ENCODE data around the gene ZKSCAN5. TPM values are rescaled to one million over a fixed set of nuclear protein-coding genes. Genes with fewer than 3 reads are reported as not detected.
A peak's percentile ranks its signal among the peaks of the same experiment; 100 is the strongest.
"Not testable (repeated sequence)": the region's sequence is repeated elsewhere in the genome, so short reads cannot be mapped to it uniquely, and the experiment has no call there.

ZKSCAN5 gene
- total RNA-seq, 1 experiment from 2014 or later = 19.5 TPM

DNA sequence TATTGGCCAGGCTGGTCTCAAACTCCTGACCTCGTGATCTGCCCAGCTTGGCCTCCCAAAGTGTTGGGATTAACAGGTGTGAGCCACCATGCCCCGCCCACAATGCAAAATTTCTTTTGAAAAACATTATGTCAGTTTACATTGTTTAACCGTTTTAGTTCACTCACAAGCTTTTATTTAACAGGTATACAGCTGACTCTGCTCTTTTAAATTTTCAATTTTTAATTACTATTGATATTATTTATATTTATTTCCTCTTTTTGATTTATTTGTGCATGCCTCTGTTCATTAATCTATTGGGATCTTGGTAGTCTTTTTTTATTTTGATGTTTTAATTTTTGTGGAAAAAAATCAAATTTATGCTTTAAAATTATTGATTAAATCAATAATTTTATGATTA, 16.9 kb downstream of the ZKSCAN5 start:
- H3K27me3 ChIP-seq = no peaks in the 10 kb centered on the region
- peaks cover 41% of the 10 kb centered on the region for H3K36me3 ChIP-seq
- no peak for DNase-seq
- no peaks in the 10 kb centered on the region for H3K4me1 ChIP-seq
- H3K4me3 ChIP-seq = no peak overlapping the region
- no peak overlapping the region for H3K27ac ChIP-seq
- H3K9me3 ChIP-seq (replicated peaks) = no peaks in the 10 kb centered on the region

DNA sequence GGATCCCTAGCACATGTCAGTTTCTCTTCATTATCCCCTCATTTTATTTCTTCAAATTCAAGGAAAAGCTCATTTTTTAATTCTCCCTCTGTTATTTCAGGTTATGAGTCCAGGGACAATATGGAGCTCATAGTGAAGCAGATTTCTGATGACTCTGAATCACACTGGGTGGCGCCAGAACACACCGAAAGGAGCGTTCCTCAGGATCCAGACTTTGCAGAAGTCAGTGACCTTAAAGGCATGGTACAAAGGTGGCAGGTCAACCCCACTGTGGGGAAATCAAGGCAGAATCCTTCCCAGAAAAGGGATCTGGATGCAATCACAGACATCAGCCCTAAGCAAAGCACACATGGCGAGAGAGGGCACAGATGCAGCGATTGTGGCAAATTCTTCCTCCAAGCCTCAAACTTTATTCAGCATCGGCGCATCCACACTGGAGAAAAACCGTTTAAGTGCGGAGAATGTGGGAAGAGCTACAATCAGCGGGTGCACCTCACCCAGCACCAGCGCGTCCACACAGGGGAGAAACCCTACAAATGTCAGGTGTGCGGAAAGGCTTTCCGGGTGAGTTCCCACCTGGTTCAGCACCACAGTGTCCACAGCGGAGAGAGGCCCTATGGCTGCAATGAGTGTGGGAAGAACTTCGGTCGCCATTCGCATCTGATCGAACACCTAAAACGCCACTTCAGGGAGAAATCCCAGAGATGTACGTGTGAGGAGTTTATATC, 21.4 kb downstream of the ZKSCAN5 start:
- H3K9me3 ChIP-seq (replicated peaks) = peaks cover 11% of the 10 kb centered on the region; the same call in 1 of the 2 replicates
- H3K36me3 ChIP-seq = peaks cover 64% of the 10 kb centered on the region
- peak in 1 of 2 experiments; percentile 18 for DNase-seq
- H3K4me3 ChIP-seq = no peak overlapping the region
- H3K4me1 ChIP-seq = no peaks in the 10 kb centered on the region
- H3K27ac ChIP-seq = no peak overlapping the region
- no peaks in the 10 kb centered on the region for H3K27me3 ChIP-seq

DNA sequence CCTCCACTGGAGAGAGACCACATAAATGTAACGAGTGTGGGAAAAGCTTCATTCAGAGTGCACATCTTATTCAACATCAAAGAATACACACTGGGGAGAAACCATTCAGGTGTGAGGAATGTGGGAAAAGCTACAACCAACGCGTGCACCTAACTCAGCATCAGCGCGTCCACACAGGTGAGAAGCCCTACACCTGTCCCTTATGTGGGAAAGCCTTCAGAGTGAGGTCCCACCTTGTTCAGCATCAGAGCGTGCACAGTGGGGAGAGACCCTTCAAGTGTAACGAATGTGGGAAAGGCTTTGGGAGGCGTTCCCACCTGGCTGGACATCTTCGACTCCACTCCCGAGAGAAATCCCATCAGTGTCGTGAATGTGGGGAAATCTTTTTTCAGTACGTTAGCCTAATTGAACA, 26.9 kb downstream of the ZKSCAN5 start:
- Histone ChIP-seq H3K4me1 (no peaks in the 10 kb centered on the region), H3K4me3 (no peak overlapping the region), H3K27me3 (no peaks in the 10 kb centered on the region), H3K27ac (no peak overlapping the region), H3K9me3 (replicated peaks) (peaks cover 28% of the 10 kb centered on the region), H3K36me3 (peaks cover 72% of the 10 kb centered on the region)
- DNase-seq = no peak

DNA sequence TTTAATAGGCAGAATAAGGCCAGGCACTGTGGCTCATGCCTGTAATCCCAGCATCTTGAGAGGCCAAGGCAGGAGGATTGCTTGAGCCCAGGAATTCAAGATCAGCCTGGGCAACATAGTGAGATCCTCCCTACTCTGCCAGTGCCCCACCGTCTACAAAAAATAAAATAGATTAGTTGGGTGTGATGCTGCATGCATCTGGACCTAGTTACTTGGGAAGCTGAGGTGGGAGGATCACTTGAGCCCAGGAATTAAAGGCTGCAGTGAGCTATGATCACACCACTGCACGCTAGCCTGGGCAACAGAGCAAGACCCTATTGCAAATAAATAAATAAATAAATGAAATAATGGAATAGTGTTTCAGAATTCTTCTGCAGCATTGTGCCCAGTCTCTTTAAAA, 31.2 kb downstream of the ZKSCAN5 start:
- Histone ChIP-seq H3K9me3 (replicated peaks) (peaks cover 21% of the 10 kb centered on the region), H3K27me3 (no peaks in the 10 kb centered on the region), H3K36me3 (peaks cover 33% of the 10 kb centered on the region), H3K4me1 (no peaks in the 10 kb centered on the region), H3K27ac (no peak overlapping the region), H3K4me3 (no peak overlapping the region)
- no peak for DNase-seq

DNA sequence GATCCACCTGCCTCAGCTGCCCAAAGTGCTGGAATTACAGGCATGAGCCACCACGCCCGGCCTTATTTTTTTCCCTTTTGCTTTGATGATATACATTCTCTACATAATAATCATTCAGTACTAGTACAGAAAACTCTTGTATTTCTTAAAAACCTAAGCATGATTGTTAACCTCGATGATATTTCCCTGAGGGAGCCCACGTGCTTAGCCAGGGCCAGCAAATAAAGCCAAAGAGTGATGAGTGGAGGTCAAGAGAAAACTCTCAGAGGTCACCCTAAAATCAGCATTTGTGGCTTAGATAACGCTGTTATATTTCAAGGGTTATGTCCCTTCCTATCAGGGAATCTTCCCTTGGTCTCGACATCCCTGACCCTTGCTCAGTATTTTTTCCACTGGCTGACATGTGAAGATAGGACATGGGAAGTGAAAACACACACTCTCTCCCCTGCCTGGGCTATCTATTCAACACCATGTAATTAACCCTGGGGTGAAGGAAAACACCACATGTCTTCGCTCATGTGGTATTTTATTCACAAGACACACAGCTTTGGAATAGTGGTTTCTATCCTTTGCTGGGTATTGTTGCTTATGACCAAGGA, 34.9 kb downstream of the ZKSCAN5 start:
- DNase-seq = no peak
- no peaks in the 10 kb centered on the region for H3K36me3 ChIP-seq
- no peaks in the 10 kb centered on the region for H3K27me3 ChIP-seq
- 0 out of 2 replicates have a peak, but pooled peaks cover 3% of the 10 kb centered on the region for H3K9me3 ChIP-seq (replicated peaks)
- H3K4me1 ChIP-seq = no peaks in the 10 kb centered on the region
- no peak overlapping the region for H3K27ac ChIP-seq
- no peak overlapping the region for H3K4me3 ChIP-seq

DNA sequence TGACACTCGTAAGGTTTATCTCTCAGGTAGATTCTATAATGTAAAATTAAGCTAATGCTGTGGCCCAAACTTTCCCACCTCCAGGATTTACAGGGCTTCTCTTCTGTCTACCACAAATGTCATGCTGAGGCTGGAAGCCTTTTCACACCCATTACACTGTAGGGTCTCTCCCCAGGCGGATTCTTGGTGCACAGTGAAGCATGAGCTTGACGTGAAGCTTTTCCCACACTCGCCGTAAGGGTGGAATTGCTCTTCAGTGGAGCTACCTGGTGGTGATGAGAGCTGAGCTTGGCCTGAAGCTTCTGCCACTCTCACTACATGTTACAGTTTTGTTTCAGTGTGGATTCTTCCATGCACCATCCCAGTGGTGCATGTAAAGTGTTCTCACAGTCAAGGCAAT, 36.1 kb downstream of the ZKSCAN5 start:
- Histone ChIP-seq H3K36me3 (no peaks in the 10 kb centered on the region), H3K9me3 (replicated peaks) (0 out of 2 replicates have a peak, but pooled peaks cover 3% of the 10 kb centered on the region), H3K4me3 (no peak overlapping the region), H3K4me1 (no peaks in the 10 kb centered on the region), H3K27ac (no peak overlapping the region), H3K27me3 (no peaks in the 10 kb centered on the region)
- no peak for DNase-seq

DNA sequence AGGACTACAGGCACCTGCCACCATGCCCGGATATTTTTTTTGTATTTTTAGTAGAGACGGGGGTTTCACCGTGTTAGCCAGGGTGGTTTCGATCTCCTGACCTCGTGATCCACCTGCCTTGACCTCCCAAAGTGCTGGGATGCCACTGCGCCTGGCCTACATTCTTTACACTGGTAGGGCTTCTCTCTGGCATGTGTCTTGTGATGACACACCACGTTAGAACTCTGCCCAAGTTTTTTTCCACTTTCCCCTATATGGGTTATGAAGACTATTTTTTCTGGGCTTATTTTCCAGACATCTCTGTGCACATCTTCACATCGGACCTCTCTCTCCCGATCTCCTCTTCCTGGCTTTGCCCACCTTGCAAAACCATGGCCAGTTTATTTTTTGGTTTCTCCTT, 36.8 kb downstream of the ZKSCAN5 start:
- Histone ChIP-seq H3K36me3 (no peaks in the 10 kb centered on the region), H3K9me3 (replicated peaks) (0 out of 2 replicates have a peak, but pooled peaks cover 3% of the 10 kb centered on the region), H3K4me1 (no peaks in the 10 kb centered on the region), H3K4me3 (no peak overlapping the region), H3K27ac (no peak overlapping the region), H3K27me3 (no peaks in the 10 kb centered on the region)
- DNase-seq = no peak

DNA sequence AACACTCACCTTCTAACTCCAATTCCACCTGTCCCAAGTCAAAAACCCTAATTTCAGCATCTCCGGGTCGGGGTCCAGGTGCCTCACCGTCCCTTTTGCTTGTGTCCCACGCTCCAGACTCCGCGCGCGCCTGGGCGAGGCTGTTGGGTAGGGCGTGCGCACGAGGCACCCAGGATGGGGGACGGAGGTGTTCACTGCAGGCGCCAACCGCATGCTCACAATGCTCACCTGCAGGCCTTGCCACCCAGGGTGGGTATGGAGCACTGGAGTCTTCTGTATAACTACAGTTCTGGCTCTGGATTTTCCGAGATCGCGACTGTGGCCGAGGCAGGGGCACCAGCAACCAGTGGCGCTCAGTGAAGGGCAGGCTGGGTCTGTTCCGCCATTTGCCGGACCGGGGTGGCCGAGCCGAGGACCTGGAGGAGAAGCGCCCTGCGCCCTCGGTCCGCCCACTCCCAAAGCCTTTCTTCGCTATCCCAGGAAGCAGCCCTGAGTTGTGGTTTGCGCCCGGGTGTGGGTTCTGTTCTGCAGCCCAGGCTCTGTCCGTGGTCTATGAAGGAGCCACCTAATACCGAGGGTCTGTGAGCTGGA, 38.7 kb downstream of the ZKSCAN5 start:
- H3K9me3 ChIP-seq (replicated peaks) = 0 out of 2 replicates have a peak, but pooled peaks cover 3% of the 10 kb centered on the region

DNA sequence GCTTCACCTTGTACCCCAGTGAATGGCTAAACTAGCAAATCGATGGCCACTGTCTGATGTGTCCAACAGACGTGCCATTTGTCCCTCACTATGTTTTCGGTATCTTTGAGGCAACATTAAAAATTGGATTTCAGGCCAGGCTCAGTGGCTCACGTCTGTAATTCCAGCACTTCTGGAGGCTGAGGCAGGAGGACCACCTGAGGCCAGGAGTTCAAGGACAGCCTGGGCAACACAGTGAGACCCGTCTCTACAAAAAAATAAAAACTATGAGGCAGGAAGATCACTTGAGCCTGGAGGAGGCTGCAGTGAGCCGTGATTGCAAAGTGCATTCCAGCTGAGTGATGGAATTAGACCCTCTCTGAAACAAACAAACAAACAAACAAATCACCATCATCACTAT, 39.5 kb downstream of the ZKSCAN5 start:
- Histone ChIP-seq H3K4me1 (no peaks in the 10 kb centered on the region), H3K27me3 (no peaks in the 10 kb centered on the region), H3K4me3 (no peak overlapping the region), H3K27ac (no peak overlapping the region), H3K36me3 (no peaks in the 10 kb centered on the region; the same call in 1 of the 2 replicates), H3K9me3 (replicated peaks) (0 out of 2 replicates have a peak, but pooled peaks cover 3% of the 10 kb centered on the region)
- no peak for DNase-seq

More for the DNA sequence above, 38.7 kb downstream of the ZKSCAN5 start:
- no peak overlapping the region for H3K4me3 ChIP-seq
- no peaks in the 10 kb centered on the region for H3K4me1 ChIP-seq
- H3K36me3 ChIP-seq = no peaks in the 10 kb centered on the region; the same call in 1 of the 2 replicates
- H3K27ac ChIP-seq = no peak overlapping the region
- H3K27me3 ChIP-seq = no peaks in the 10 kb centered on the region
- DNase-seq = no peak

DNA sequence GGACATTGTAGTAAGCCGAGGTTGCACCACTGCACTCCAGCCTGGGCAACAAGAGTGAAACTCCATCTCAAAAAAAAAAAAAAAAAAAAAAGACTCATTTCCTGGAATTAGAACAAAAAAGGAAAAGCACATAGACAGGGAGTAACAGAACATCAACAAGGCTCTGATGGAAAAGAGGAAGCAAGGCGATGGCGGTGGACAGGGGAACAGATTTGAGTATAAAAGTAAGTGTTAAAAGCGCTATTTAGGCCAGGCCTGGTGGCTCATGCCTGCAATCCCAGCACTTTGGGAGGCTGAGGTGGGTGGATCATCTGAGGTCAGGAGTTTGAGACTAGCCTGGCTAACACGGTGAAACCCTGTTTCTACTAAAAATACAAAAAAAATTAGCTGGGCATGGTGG, 40.8 kb downstream of the ZKSCAN5 start:
- not testable (repeated sequence) for H3K9me3 ChIP-seq (replicated peaks); H3K4me3 ChIP-seq; H3K27ac ChIP-seq; H3K36me3 ChIP-seq; DNase-seq; H3K27me3 ChIP-seq; H3K4me1 ChIP-seq

DNA sequence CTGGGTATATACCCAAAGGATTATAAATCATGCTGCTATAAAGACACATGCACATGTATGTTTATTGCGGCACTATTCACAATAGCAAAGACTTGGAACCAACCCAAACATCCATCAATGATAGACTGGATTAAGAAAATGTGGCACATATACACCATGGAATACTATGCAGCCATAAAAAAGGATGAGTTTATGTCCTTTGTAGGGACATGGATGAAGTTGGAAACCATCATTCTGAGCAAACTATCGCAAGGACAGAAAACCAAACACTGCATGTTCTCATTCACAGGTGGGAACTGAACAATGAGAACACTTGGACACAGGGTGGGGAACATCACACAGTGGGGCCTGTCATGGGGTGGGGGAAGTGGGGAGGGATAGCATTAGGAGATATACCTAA, 45.1 kb downstream of the ZKSCAN5 start:
- not testable (repeated sequence) for DNase-seq; H3K27me3 ChIP-seq; H3K9me3 ChIP-seq (replicated peaks); H3K4me1 ChIP-seq; H3K27ac ChIP-seq; H3K36me3 ChIP-seq; H3K4me3 ChIP-seq

DNA sequence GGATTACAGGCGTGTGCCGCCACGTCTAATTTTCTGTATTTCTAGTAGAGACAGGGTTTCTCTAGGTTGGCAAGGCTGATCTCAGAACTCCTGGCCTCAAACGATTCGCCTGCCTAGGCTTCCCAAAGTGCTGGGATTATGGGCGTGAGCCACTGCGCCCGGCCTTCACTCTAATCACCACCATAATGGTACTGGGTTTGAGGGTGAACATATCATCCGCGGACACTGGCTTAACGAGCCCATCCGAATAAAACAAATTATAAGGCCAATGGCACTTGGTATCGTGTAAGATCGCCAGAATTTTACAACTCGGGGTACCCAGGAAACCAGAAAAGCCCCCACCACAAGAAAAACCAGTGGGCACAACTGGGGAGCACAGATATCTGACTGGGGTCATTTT, 46.9 kb downstream of the ZKSCAN5 start:
- H3K9me3 ChIP-seq (replicated peaks) = no peaks in the 10 kb centered on the region
- H3K4me3 ChIP-seq = peak overlapping the region; percentile 94
- DNase-seq = no peak
- H3K36me3 ChIP-seq = no peaks in the 10 kb centered on the region; the same call in 1 of the 2 replicates
- peak overlapping the region; percentile 49; the same call in 1 of the 2 replicates for H3K27ac ChIP-seq
- H3K4me1 ChIP-seq = no peaks in the 10 kb centered on the region
- no peaks in the 10 kb centered on the region for H3K27me3 ChIP-seq

DNA sequence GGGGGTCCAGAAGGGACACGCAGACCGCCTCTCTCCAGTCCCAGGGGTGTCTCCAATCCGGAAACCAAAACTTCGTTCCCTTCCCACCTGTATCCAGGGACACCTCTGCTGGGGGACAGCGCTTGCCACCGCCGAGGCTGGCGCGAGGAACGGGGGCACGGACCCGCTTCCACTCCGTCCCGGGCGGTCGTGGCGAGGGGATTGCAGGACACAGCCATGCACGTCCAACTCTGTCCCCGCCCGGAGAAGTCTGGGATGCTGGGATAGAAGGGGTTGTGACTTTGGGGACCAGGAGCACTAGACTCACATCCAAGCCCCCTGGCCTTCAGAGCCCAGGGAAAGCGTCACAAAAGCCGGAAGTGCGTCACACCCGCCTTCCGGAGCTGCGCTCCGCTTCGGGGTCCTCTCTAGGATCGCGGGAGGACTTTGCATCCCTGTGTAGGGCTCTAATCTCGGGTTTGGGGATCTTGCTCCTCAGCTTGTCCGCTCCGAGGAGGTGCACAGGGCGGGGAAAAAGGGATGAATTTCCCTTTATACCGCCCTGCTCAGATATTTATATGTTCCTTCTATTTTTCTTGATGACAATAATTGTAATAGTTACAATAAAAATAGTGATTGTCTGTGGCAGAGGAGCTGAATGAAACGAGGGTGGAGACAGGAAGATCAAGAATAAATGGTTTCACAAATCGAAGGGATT, 47.5 kb downstream of the ZKSCAN5 start, which contains the start of gene FAM200A:
TSS of gene FAM200A (minus strand) at position 348 of the 697 bp plus-strand sequence. CDS start 3,707 bp downstream, outside the sequence.
- Histone ChIP-seq H3K4me1 (no peaks in the 10 kb centered on the region), H3K27ac (peak within 1 kb of the TSS; percentile 49), H3K27me3 (no peaks in the 10 kb centered on the region), H3K4me3 (peak within 1 kb of the TSS; percentile 94), H3K9me3 (replicated peaks) (no peaks in the 10 kb centered on the region), H3K36me3 (peaks cover 3% of the 10 kb centered on the region; the same call in 1 of the 2 replicates)
- DNase-seq = peak; percentile 93 to 96

DNA sequence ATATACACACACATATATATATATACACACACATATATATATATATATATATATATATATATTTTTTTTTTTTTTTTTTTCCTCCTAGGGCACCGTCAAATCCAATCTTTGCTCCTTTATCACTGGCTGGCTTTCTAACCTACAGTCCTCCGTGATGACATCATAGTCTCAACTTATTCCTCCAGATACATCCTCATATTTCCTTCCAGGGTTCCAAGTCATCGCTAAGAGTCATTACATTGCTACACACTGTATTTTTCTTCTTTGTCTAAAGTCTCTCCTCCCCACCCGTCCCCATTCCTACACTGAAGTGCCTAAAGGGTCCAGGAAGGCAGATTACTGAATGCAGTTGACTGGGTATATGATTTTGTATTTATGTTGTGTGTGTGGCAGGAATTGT, 48.6 kb downstream of the ZKSCAN5 start:
- no peaks in the 10 kb centered on the region for H3K27me3 ChIP-seq
- no peak overlapping the region for H3K27ac ChIP-seq
- H3K9me3 ChIP-seq (replicated peaks) = no peaks in the 10 kb centered on the region
- no peak for DNase-seq
- no peak overlapping the region for H3K4me3 ChIP-seq
- peaks cover 4% of the 10 kb centered on the region; the same call in 1 of the 2 replicates for H3K4me1 ChIP-seq
- H3K36me3 ChIP-seq = peaks cover 6% of the 10 kb centered on the region; the same call in 1 of the 2 replicates

Data from SJCRH30 (cell line).